SH-SY5Y (cell line): ENCODE data around the gene MRPL48.

Source experiments
- GATA2 ChIP-seq: IDR thresholded peaks from 2 replicates; pipeline ENCODE4 v1.6.1; 2011; ENCODE audit warnings: mild to moderate bottlenecking, low read depth, low read length
- GATA3 ChIP-seq: IDR thresholded peaks from 2 replicates; pipeline ENCODE4 v1.6.1; 2011; ENCODE audit warnings: low read depth, mild to moderate bottlenecking, low read length, moderate library complexity

DNA sequence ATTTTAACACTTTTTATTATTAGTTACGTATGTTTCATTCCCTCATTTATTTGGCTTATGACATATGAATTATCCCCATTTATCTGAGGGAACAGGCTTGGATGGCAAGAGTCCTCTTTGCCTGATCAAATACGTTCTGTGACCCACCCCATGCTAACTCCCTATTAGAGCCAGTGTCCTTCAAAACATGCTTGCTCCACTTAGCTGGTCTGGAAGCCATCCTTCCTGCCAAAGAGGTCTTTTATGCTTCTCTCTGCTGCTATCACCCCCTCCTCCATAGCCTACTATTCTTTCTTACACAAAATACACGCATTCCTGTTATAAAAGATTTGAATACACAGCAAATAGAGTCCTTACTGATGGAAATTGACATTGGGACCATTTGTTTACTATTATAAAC lies 82.6 kb downstream of the MRPL48 start:
- TF ChIP-seq GATA3 (no peak), GATA2 (no peak)
